Mesenchymal stem cell (in vitro differentiated cells and primary cell): ENCODE measurements around the gene MYH9.

Experiments
- DNase-seq: peaks from one replicate; pipeline ENCODE4 v3.0.0-alpha.2; 2013
- H2AFZ ChIP-seq: one replicate; pipeline ENCODE4 v1.6.1; 2013; ENCODE audit warnings: low read depth, mild to moderate bottlenecking, control low read depth, inconsistent platforms, low read length, moderate library complexity
- H2AK5ac ChIP-seq: 2 replicates; pipeline ENCODE4 v1.6.1; 2013; ENCODE audit warnings: low read length, moderate library complexity, mild to moderate bottlenecking, inconsistent platforms; ENCODE audit not compliant: severe bottlenecking
- H2BK120ac ChIP-seq: one replicate; pipeline ENCODE4 v1.6.1; 2013; ENCODE audit warnings: low read depth, mild to moderate bottlenecking, inconsistent platforms, low read length, moderate library complexity
- H2BK12ac ChIP-seq, 2 experiments: one replicate each; pipeline ENCODE4 v1.6.1; 2013; ENCODE audit warnings: inconsistent platforms in 2 of 2, low read length in 2 of 2, mild to moderate bottlenecking in 2 of 2, moderate library complexity in 2 of 2, control low read depth in 1 of 2
- H2BK15ac ChIP-seq: one replicate; pipeline ENCODE4 v1.6.1; 2013; ENCODE audit warnings: mild to moderate bottlenecking, low read depth, inconsistent platforms; ENCODE audit not compliant: poor library complexity, severe bottlenecking
- H2BK5ac ChIP-seq: 2 replicates; pipeline ENCODE4 v1.6.1; 2013; ENCODE audit warnings: low read depth, mild to moderate bottlenecking, low read length, control low read depth, inconsistent platforms; ENCODE audit not compliant: poor library complexity, severe bottlenecking
- H3K14ac ChIP-seq, 2 experiments: one replicate each; pipeline ENCODE4 v1.6.1; 2013; ENCODE audit warnings: inconsistent platforms in 2 of 2, low read length in 2 of 2, control low read depth in 1 of 2, mild to moderate bottlenecking in 1 of 2, moderate library complexity in 1 of 2
- H3K18ac ChIP-seq, 2 experiments: one replicate each; pipeline ENCODE4 v1.6.1; 2013; ENCODE audit warnings: inconsistent platforms in 2 of 2, low read length in 2 of 2, control low read depth in 1 of 2, low read depth in 1 of 2, mild to moderate bottlenecking in 1 of 2
- H3K23ac ChIP-seq, 2 experiments: one replicate each; pipeline ENCODE4 v1.6.1; 2013; ENCODE audit warnings: inconsistent platforms in 2 of 2, low read length in 2 of 2, mild to moderate bottlenecking in 2 of 2, moderate library complexity in 2 of 2, control low read depth in 1 of 2
- H3K27ac ChIP-seq: 2 replicates; pipeline ENCODE4 v1.5.1; 2013; ENCODE audit warnings: mild to moderate bottlenecking, moderate library complexity, low read length, control low read depth, inconsistent platforms; ENCODE audit not compliant: poor library complexity, severe bottlenecking
- H3K27me3 ChIP-seq, 2 experiments: 2 replicates each; pipeline versions ENCODE4 v1.6.1 to v1.7.0; 2013; ENCODE audit warnings: low read length in 2 of 2, mild to moderate bottlenecking in 2 of 2, moderate library complexity in 2 of 2, control low read depth in 1 of 2, inconsistent platforms in 1 of 2; ENCODE audit not compliant: control insufficient read depth in 1 of 2, insufficient read depth in 1 of 2
- H3K36me3 ChIP-seq, 2 experiments: 2 replicates each; pipeline versions ENCODE4 v1.6.1 to v1.7.0; 2013; ENCODE audit warnings: low read length in 2 of 2, control low read depth in 1 of 2, inconsistent platforms in 1 of 2, low read depth in 1 of 2, mild to moderate bottlenecking in 1 of 2; ENCODE audit not compliant: insufficient read depth in 2 of 2, control insufficient read depth in 1 of 2
- H3K4ac ChIP-seq, 2 experiments: one replicate each; pipeline ENCODE4 v1.6.1; 2013; ENCODE audit warnings: inconsistent platforms in 2 of 2, low read length in 2 of 2, mild to moderate bottlenecking in 2 of 2, moderate library complexity in 2 of 2, control low read depth in 1 of 2, low read depth in 1 of 2
- H3K4me1 ChIP-seq: 2 replicates; pipeline ENCODE4 v1.6.1; 2013; ENCODE audit warnings: low read depth, low read length, control low read depth; ENCODE audit not compliant: control insufficient read depth, insufficient read depth
- H3K4me2 ChIP-seq: 2 replicates; pipeline ENCODE4 v1.6.1; 2013; ENCODE audit warnings: low read length, mild to moderate bottlenecking, inconsistent platforms; ENCODE audit not compliant: poor library complexity, severe bottlenecking
- H3K4me3 ChIP-seq, 2 experiments: 2 replicates each; pipeline versions ENCODE4 v1.5.1 to v1.7.0; 2013; ENCODE audit warnings: low read length in 2 of 2, mild to moderate bottlenecking in 2 of 2, control low read depth in 1 of 2, low read depth in 1 of 2; ENCODE audit not compliant: insufficient read depth in 1 of 2
- H3K79me1 ChIP-seq: replicated peaks from 2 replicates; pipeline ENCODE4 v1.6.1; 2013; ENCODE audit warnings: mild to moderate bottlenecking, control low read depth, low read length, inconsistent platforms; ENCODE audit not compliant: poor library complexity, severe bottlenecking
- H3K9ac ChIP-seq: 2 replicates; pipeline ENCODE4 v1.7.0; 2013; ENCODE audit warnings: mild to moderate bottlenecking, low read length, moderate library complexity
- H3K9me3 ChIP-seq: 2 replicates; pipeline ENCODE4 v1.7.0; 2013; ENCODE audit warnings: mild to moderate bottlenecking, low read length; ENCODE audit not compliant: control insufficient read depth
- H4K8ac ChIP-seq: one replicate; pipeline ENCODE4 v1.6.1; 2013; ENCODE audit warnings: inconsistent platforms, mild to moderate bottlenecking, low read length, moderate library complexity
- H4K91ac ChIP-seq: one replicate; pipeline ENCODE4 v1.6.1; 2013; ENCODE audit warnings: mild to moderate bottlenecking, low read length, inconsistent platforms
- WGBS: methylation state at CpG from one replicate; pipeline ENCODE4 v1.1.7; 2013; ENCODE audit warnings: mixed read lengths; 5-methylcytosine and 5-hydroxymethylcytosine counted together

Gene MYH9

DNA sequence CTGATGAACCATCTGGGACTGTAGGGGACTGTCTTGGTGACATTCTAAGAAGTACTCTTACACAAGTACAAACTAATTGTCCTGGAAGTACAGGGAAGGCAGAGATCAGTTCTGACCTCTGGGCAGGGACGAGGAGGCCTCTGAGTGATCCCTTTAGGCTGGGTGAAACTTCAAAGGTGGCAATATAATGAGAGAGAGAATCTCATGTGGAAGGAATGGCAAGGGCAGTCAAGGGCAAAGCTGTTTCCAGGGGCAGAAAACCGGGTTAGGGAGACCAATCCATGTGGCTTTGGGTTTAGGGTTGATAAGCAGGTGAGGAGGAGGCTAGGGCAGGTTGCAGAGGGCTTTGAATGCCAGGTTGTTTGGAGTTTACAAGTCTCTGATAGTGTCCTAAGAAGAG, 21.3 kb upstream of the MYH9 start:
- Histone ChIP-seq H4K8ac (no peak overlapping the region), H3K23ac (no peak overlapping the region), H3K4me2 (no peak overlapping the region), H2BK12ac (peak overlapping the region; percentile 10 to 80), H2AFZ (no peak overlapping the region), H3K79me1 (peaks cover 2% of the 10 kb centered on the region), H3K36me3 (no peaks in the 10 kb centered on the region), H3K9me3 (no peaks in the 10 kb centered on the region), H2AK5ac (peak overlapping the region; percentile 76), H2BK15ac (peak overlapping the region; percentile 75), H3K14ac (no peak overlapping the region), H3K9ac (no peak overlapping the region), H4K91ac (no peak overlapping the region), H3K4me3 (no peak overlapping the region), H3K4me1 (peaks cover 22% of the 10 kb centered on the region), H3K18ac (no peak overlapping the region), H3K27ac (no peak overlapping the region), H2BK120ac (no peak overlapping the region), H2BK5ac (no peak overlapping the region), H3K27me3 (no peaks in the 10 kb centered on the region), H3K4ac (peak overlapping the region in 1 of 2 experiments; percentile 36)
- no peak for DNase-seq
- 56% methylated on average over 2 of the region's 2 CpGs for WGBS

DNA sequence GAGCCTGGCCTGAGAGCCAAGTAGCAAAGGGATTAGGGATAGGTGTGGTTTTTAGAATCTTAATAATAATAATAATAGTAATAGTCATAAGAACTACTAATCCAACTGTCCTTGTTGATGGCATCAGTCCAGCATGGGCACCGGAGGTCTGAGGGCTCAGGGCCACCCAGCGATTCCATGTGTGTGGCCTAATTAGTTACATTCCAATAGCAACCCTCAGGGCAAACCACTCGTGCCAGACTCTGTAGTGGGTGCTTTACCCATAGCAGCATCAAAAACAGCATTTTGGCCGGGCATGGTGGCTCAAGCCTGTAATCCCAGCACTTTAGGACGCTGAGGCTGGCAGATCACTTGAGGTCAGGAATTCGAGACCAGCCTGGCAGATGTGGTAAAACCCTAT, 19.0 kb upstream of the MYH9 start:
- no peaks in the 10 kb centered on the region for H3K9me3 ChIP-seq
- no peak overlapping the region for H4K91ac ChIP-seq
- WGBS = 85% methylated on average over 6 of the region's 6 CpGs

DNA sequence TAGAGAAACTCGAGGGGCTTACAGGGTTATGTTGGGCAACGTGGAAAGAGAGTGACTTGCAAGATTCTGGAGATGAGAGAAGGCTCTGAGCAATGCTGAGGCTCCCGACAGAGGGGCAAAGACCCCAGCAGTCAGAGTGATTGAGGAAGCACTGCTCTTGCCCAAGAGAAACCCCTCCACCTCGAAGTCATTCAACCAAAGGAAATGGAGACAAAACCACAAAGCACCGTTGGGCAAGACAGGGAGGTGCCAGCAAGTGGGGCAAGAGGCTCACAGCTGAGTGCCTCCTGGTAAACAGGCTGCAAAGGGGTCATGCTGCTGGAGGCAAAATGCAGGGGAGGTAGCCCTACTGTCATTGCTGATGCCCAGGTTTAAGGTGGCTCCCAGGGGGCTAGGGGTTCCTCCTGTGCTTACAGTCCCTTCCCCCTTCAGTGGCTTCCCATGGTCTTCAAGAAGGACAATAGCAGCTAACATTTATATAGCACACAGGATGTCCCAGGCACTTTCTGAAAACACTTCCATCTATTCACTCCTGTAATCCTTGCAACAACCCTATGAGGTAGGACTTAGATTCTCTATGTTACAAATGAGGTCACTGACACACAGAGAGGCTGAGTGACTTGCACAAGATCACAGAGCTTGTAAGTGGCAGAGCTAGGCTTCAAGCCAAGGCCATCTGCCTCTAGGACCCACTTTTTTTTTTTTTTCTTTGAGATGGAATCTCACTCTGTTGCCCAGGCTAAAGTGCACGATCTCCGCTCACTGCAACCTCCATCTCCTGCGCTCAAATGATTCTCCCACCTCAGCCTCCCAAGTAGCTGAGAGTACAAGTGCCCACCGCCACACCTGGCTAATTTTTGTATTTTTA, 18.1 kb upstream of the MYH9 start:
- no peaks in the 10 kb centered on the region for H3K27me3 ChIP-seq
- H2AFZ ChIP-seq = peak overlapping the region; percentile 3
- no peak overlapping the region for H2BK120ac ChIP-seq
- H4K91ac ChIP-seq = no peak overlapping the region
- H3K27ac ChIP-seq = no peak overlapping the region
- peak overlapping the region in 1 of 2 experiments; percentile 11 for H3K4ac ChIP-seq
- H2BK15ac ChIP-seq = no peak overlapping the region
- H3K9me3 ChIP-seq = no peaks in the 10 kb centered on the region
- peak overlapping the region in 1 of 2 experiments; percentile 41 for H3K14ac ChIP-seq
- H3K18ac ChIP-seq = peak overlapping the region in 1 of 2 experiments; percentile 1
- H2BK5ac ChIP-seq = no peak overlapping the region
- H3K4me2 ChIP-seq = no peak overlapping the region
- H3K4me3 ChIP-seq = no peak overlapping the region
- no peak overlapping the region for H4K8ac ChIP-seq
- no peak overlapping the region for H2AK5ac ChIP-seq
- WGBS = 54% methylated on average over 5 of the region's 9 CpGs
- DNase-seq = peak; percentile 63
- H3K36me3 ChIP-seq = no peaks in the 10 kb centered on the region
- no peak overlapping the region for H3K23ac ChIP-seq
- no peaks in the 10 kb centered on the region for H3K79me1 ChIP-seq
- peak overlapping the region in 1 of 2 experiments; percentile 21 for H2BK12ac ChIP-seq
- peaks cover 17% of the 10 kb centered on the region for H3K4me1 ChIP-seq
- H3K9ac ChIP-seq = no peak overlapping the region

More for the DNA sequence above, 19.0 kb upstream of the MYH9 start:
- no peaks in the 10 kb centered on the region for H3K36me3 ChIP-seq
- H3K4me3 ChIP-seq = no peak overlapping the region
- no peak overlapping the region for H3K23ac ChIP-seq
- no peaks in the 10 kb centered on the region for H3K27me3 ChIP-seq
- H4K8ac ChIP-seq = no peak overlapping the region
- H3K27ac ChIP-seq = no peak overlapping the region
- H2BK15ac ChIP-seq = no peak overlapping the region
- no peak overlapping the region for H3K18ac ChIP-seq
- peaks cover 17% of the 10 kb centered on the region for H3K4me1 ChIP-seq
- H2BK120ac ChIP-seq = no peak overlapping the region
- H3K79me1 ChIP-seq = no peaks in the 10 kb centered on the region
- no peak overlapping the region for H2BK12ac ChIP-seq
- peak overlapping the region; percentile 76 for H2AK5ac ChIP-seq
- no peak overlapping the region for H3K4me2 ChIP-seq
- no peak overlapping the region for H3K9ac ChIP-seq
- no peak overlapping the region for H3K14ac ChIP-seq
- H2AFZ ChIP-seq = no peak overlapping the region
- H2BK5ac ChIP-seq = no peak overlapping the region
- no peak for DNase-seq
- no peak overlapping the region for H3K4ac ChIP-seq

- Histone ChIP-seq H3K36me3 (no peaks in the 10 kb centered on the region), H3K4me3 (no peak overlapping the region), H3K18ac (no peak overlapping the region), H2AK5ac (no peak overlapping the region), H3K9ac (no peak overlapping the region), H3K4ac (no peak overlapping the region), H3K23ac (no peak overlapping the region), H4K91ac (no peak overlapping the region), H2BK12ac (no peak overlapping the region), H3K14ac (no peak overlapping the region), H3K4me2 (no peak overlapping the region), H3K79me1 (no peaks in the 10 kb centered on the region), H4K8ac (no peak overlapping the region), H2AFZ (no peak overlapping the region), H2BK5ac (no peak overlapping the region), H2BK15ac (no peak overlapping the region), H3K4me1 (peaks cover 14% of the 10 kb centered on the region), H2BK120ac (no peak overlapping the region), H3K27ac (no peak overlapping the region), H3K9me3 (no peaks in the 10 kb centered on the region), H3K27me3 (no peaks in the 10 kb centered on the region)
- 89% methylated on average over 6 of the region's 6 CpGs for WGBS
- no peak for DNase-seq
Observed at GRCh38 chr22:36405221-36405661, 17.5 kb upstream of the MYH9 start.
